Neutrophil (primary cell): Measurements from ENCODE around the gene CRABP2.
A peak's percentile ranks its signal among the peaks of the same experiment; 100 is the strongest.

Experiments
- H3K27ac ChIP-seq: fragments of 200-600 bp; sonication (generic); 2 replicates; pipeline ENCODE4 v1.5.1; 2016; ENCODE audit warnings: mild to moderate bottlenecking, moderate library complexity
- H3K27me3 ChIP-seq: fragments of 200-600 bp; sonication (generic); 2 replicates; pipeline ENCODE4 v1.6.0; 2016; ENCODE audit warnings: mild to moderate bottlenecking
- H3K36me3 ChIP-seq: fragments of 200-600 bp; sonication (generic); 2 replicates; pipeline ENCODE4 v1.5.1; 2017
- H3K4me1 ChIP-seq, 2 experiments: fragments of 200-600 bp in 1 of 2; sonication (generic) in 1 of 2; 1 replicate in 1 of 2; 2 replicates in 1 of 2; pipeline versions ENCODE4 v1.5.1 to v1.6.1; 2013 to 2016; ENCODE audit warnings: low read depth in 1 of 2, low read length in 1 of 2, mild to moderate bottlenecking in 1 of 2, moderate library complexity in 1 of 2; ENCODE audit not compliant: control insufficient read depth in 1 of 2, insufficient read depth in 1 of 2
- H3K4me3 ChIP-seq, 2 experiments: fragments of 200-600 bp in 1 of 2; sonication (generic) in 1 of 2; 1 replicate in 1 of 2; 2 replicates in 1 of 2; pipeline ENCODE4 v1.5.1; 2013 to 2016; ENCODE audit warnings: low read depth in 1 of 2, low read length in 1 of 2, mild to moderate bottlenecking in 1 of 2, moderate library complexity in 1 of 2
- H3K9me3 ChIP-seq: fragments of 200-600 bp; sonication (generic); 2 replicates; pipeline ENCODE4 v1.5.1; 2016
- TF ChIP-seq, protein P1 (sequence below): fragments of 200-600 bp; sonication (generic); IDR thresholded peaks from 2 replicates; pipeline ENCODE4 v1.5.1; 2016; ENCODE audit warnings: antibody characterized with exemption

Gene CRABP2

GRCh38 chr1:156750711-156751450, 45.5 kb upstream of the CRABP2 start:
- H3K4me1 ChIP-seq = peaks cover 75 to 78% of the 10 kb centered on the region in 2 experiments
- H3K4me3 ChIP-seq = peak overlapping the region; percentile 83 to 91
- peak overlapping the region; percentile 90 for H3K27ac ChIP-seq
- H3K27me3 ChIP-seq = no peaks in the 10 kb centered on the region
- H3K36me3 ChIP-seq = no peaks in the 10 kb centered on the region
- TF ChIP-seq, protein P1, sequence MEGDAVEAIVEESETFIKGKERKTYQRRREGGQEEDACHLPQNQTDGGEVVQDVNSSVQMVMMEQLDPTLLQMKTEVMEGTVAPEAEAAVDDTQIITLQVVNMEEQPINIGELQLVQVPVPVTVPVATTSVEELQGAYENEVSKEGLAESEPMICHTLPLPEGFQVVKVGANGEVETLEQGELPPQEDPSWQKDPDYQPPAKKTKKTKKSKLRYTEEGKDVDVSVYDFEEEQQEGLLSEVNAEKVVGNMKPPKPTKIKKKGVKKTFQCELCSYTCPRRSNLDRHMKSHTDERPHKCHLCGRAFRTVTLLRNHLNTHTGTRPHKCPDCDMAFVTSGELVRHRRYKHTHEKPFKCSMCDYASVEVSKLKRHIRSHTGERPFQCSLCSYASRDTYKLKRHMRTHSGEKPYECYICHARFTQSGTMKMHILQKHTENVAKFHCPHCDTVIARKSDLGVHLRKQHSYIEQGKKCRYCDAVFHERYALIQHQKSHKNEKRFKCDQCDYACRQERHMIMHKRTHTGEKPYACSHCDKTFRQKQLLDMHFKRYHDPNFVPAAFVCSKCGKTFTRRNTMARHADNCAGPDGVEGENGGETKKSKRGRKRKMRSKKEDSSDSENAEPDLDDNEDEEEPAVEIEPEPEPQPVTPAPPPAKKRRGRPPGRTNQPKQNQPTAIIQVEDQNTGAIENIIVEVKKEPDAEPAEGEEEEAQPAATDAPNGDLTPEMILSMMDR = no peak
- no peaks in the 10 kb centered on the region for H3K9me3 ChIP-seq

- no peaks in the 10 kb centered on the region for H3K27me3 ChIP-seq
- H3K4me3 ChIP-seq = peak overlapping the region; percentile 83 to 91
- H3K9me3 ChIP-seq = no peaks in the 10 kb centered on the region
- H3K27ac ChIP-seq = peak overlapping the region; percentile 90
- TF ChIP-seq, protein P1 = no peak
- no peaks in the 10 kb centered on the region for H3K36me3 ChIP-seq
- H3K4me1 ChIP-seq = peaks cover 82 to 85% of the 10 kb centered on the region in 2 experiments
Measured at GRCh38 chr1:156750191-156750672, 44.8 kb upstream of the CRABP2 start.

DNA sequence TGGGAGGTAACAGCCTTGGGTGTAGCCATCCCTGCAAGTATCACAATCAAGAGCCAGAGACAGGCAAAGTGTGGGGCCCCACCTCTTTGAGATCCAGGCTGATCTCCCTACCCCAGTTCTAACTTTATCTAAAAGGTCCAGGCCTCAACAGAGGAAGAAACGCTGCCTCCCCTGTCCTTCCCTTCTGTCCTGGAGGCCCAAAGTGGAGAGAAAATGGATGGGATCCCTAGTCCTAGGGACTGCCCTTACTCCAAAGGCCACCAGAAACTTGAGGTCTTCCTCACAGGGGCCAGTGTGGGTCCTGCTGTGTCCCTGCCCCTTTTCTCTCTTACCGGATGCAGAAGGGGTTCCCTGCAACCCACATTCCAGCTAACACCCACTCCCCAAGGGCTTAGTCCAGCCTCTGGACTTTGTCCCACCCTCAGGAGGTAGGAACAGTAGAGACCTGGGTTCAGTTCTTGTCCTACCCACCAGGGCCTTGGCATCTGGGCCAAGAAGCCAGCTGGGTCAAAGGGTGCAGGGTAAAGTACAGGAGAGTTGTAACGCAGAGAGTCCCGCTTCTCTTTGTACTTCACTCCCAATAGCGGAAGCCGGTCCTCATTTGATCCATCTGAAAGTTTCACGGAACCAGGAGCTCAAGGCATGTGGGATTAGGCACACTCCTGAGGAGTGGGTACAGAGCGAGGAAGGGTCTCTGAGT, 44.2 kb upstream of the CRABP2 start:
- peak overlapping the region; percentile 83 to 91 for H3K4me3 ChIP-seq
- no peaks in the 10 kb centered on the region for H3K27me3 ChIP-seq
- peaks cover 86 to 88% of the 10 kb centered on the region in 2 experiments for H3K4me1 ChIP-seq
- TF ChIP-seq, protein P1 = no peak
- H3K36me3 ChIP-seq = no peaks in the 10 kb centered on the region
- no peaks in the 10 kb centered on the region for H3K9me3 ChIP-seq
- H3K27ac ChIP-seq = peak overlapping the region; percentile 90

DNA sequence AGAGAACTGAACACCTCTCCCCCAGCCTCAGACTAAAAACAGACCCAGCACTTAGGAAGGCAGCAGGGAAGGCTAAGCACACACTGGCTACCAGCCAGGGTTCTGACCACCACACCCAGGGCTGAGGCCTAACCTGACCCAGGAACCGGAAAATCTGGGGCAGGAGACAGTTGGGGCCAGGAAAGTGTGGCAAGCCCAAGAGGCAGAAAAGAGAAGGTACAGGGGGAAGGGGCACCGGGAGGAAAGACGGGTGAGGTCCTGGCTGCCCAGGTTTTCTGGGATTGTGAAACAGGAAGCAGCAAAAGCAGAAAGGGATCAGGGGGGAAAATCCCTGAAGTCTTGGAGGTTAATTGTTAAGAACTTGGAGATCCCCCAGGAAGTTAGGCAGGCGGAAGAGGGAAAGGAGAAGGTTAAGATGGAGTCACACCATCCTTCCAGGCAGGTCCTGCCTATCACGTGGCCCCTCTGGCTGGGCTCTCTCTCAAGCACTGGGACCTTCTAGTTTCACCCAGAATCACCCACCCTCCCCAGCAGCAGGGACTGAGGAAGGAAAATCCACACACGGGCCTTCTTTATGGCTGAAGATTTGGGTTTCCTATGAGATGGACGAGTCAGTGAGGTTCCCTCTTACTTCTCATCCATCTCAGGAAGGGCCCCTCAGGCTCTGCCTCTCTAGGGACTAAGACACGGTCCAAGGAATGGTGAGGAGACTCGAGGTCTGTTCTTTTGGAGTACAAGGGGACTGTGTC, 43.5 kb upstream of the CRABP2 start:
- Histone ChIP-seq H3K36me3 (peaks cover 7% of the 10 kb centered on the region), H3K4me1 (peaks cover 82 to 86% of the 10 kb centered on the region in 2 experiments), H3K4me3 (peak overlapping the region; percentile 83 to 91)

More for the DNA sequence above, 43.5 kb upstream of the CRABP2 start:
- H3K27ac ChIP-seq = peak overlapping the region; percentile 90
- TF ChIP-seq, protein P1 = no peak
- H3K9me3 ChIP-seq = no peaks in the 10 kb centered on the region
- H3K27me3 ChIP-seq = no peaks in the 10 kb centered on the region
